Keratinocyte (primary cell): ENCODE measurements around the gene SATB1. TPM values are rescaled to one million over a fixed set of nuclear protein-coding genes. Genes with fewer than 3 reads are reported as not detected.
A peak's percentile ranks its signal among the peaks of the same experiment; 100 is the strongest.

ENCODE experiments used
- DNase-seq: peaks from one replicate; pipeline ENCODE4 v3.0.0-alpha.2; 2011; ENCODE audit warnings: low read depth, missing footprints, low spot score
- FAIRE-seq: peaks from 2 replicates; lab custom pipeline; 2011; peaks lifted over from hg19 to GRCh38; lab: Jason Lieb, UNC
- H2AFZ ChIP-seq: 2 replicates; pipeline ENCODE4 v1.6.0; 2012; ENCODE audit warnings: low read length, control low read depth, inconsistent platforms; ENCODE audit not compliant: control insufficient read depth
- H3K27ac ChIP-seq: 2 replicates; pipeline ENCODE4 v1.5.1; 2011; ENCODE audit warnings: low read length; ENCODE audit not compliant: control insufficient read depth, insufficient read depth
- H3K27me3 ChIP-seq: 3 replicates; pipeline ENCODE4 v1.6.0; 2011; ENCODE audit warnings: low read length; ENCODE audit not compliant: control insufficient read depth, insufficient read depth; ENCODE audit errors: extremely low read depth
- H3K36me3 ChIP-seq, 2 experiments: 2 replicates in 1 of 2; 3 replicates in 1 of 2; pipeline ENCODE4 v1.5.1; 2011; ENCODE audit warnings: low read length in 2 of 2, mild to moderate bottlenecking in 1 of 2; ENCODE audit not compliant: control insufficient read depth in 2 of 2, insufficient read depth in 2 of 2; ENCODE audit errors: extremely low read depth in 1 of 2
- H3K4me1 ChIP-seq: 3 replicates; pipeline ENCODE4 v1.5.1; 2011; ENCODE audit warnings: low read length; ENCODE audit not compliant: control insufficient read depth, insufficient read depth; ENCODE audit errors: extremely low read depth
- H3K4me2 ChIP-seq: 3 replicates; pipeline ENCODE4 v1.6.0; 2011; ENCODE audit warnings: low read depth, low read length; ENCODE audit not compliant: control insufficient read depth, insufficient read depth; ENCODE audit errors: extremely low read depth
- H3K4me3 ChIP-seq, 3 experiments: fragments of 200-600 bp in 1 of 3; sonication (generic) in 1 of 3; 2 replicates in 2 of 3; 3 replicates in 1 of 3; pipeline ENCODE4 v1.5.1; 2011 to 2016; ENCODE audit warnings: low read length in 3 of 3, mild to moderate bottlenecking in 3 of 3, control low read depth in 2 of 3, inconsistent platforms in 1 of 3, low read depth in 1 of 3, mixed read lengths in 1 of 3, mixed run types in 1 of 3, moderate library complexity in 1 of 3; ENCODE audit not compliant: control insufficient read depth in 2 of 3, insufficient read depth in 2 of 3; ENCODE audit errors: extremely low read depth in 1 of 3
- H3K79me2 ChIP-seq: 2 replicates; pipeline ENCODE4 v1.6.0; 2012; ENCODE audit warnings: low read length; ENCODE audit not compliant: control insufficient read depth, insufficient read depth
- H3K9ac ChIP-seq: 3 replicates; pipeline ENCODE4 v1.6.0; 2011; ENCODE audit warnings: low read length; ENCODE audit not compliant: control insufficient read depth, insufficient read depth; ENCODE audit errors: extremely low read depth
- H3K9me1 ChIP-seq: 3 replicates; pipeline ENCODE4 v1.6.0; 2011; ENCODE audit warnings: low read length; ENCODE audit not compliant: control insufficient read depth, insufficient read depth; ENCODE audit errors: extremely low read depth
- H3K9me3 ChIP-seq: 2 replicates; pipeline ENCODE4 v1.5.1; 2012; ENCODE audit warnings: low read depth, low read length; ENCODE audit not compliant: control insufficient read depth
- H4K20me1 ChIP-seq: 3 replicates; pipeline ENCODE4 v1.6.0; 2011; ENCODE audit warnings: low read length; ENCODE audit not compliant: control insufficient read depth, insufficient read depth; ENCODE audit errors: extremely low read depth
- CTCF ChIP-seq, 3 experiments: IDR thresholded peaks in 1 of 3; conservative IDR thresholded peaks in 1 of 3; optimal IDR thresholded peaks in 1 of 3; 2 replicates in 2 of 3; 3 replicates in 1 of 3; pipeline versions ENCODE3 to v1.5.1; 2011; ENCODE audit warnings: low read length in 3 of 3, mild to moderate bottlenecking in 3 of 3, moderate library complexity in 2 of 3, control low read depth in 1 of 3, inconsistent platforms in 1 of 3; ENCODE audit not compliant: insufficient read depth in 2 of 3; ENCODE audit errors: extremely low read depth in 1 of 3
- EZH2 ChIP-seq: IDR thresholded peaks from one replicate; pipeline ENCODE4 v1.6.1; 2012; ENCODE audit warnings: inconsistent platforms, mild to moderate bottlenecking, low read length, moderate library complexity
- dilution Hi-C: fragments of 300-500 bp; cut with MboI; formaldehyde crosslinking; loops from one replicate; pipeline ENCODE4 v1.7.0; 2020; ENCODE audit warnings: low sequenced_read_pairs; ENCODE audit not compliant: extremely low pct_ligation_motif_present
- polyA plus RNA-seq, 5 experiments: library from polyadenylated mRNA; depleted of rRNA in 3 of 5; stranded (reverse) in 3 of 5; stranded (forward) in 1 of 5; unstranded in 1 of 5; fragments of >200 nt; gene quantifications; 1 replicate in 1 of 5; 2 replicates in 3 of 5; 3 replicates in 1 of 5; pipeline versions ENCODE4 v1.2.1 to v1.2.3, GENCODE V29; 2011 to 2012; ENCODE audit warnings: missing spikeins in 2 of 5, low read depth in 1 of 5, low replicate concordance in 1 of 5

SATB1 gene
- polyA plus RNA-seq, 1 donor (not counting 4 experiments of a cell fraction or from before 2014, with no cell fraction given), result 7.8 TPM

- Histone ChIP-seq H3K36me3 (no peaks in the 10 kb centered on the region), H4K20me1 (no peaks in the 10 kb centered on the region), H3K27ac (no peak overlapping the region), H3K4me3 (no peak overlapping the region), H3K4me1 (no peaks in the 10 kb centered on the region), H3K4me2 (no peak overlapping the region), H3K9ac (no peak overlapping the region), H3K9me3 (no peaks in the 10 kb centered on the region), H3K27me3 (no peaks in the 10 kb centered on the region), H3K9me1 (no peaks in the 10 kb centered on the region), H3K79me2 (no peaks in the 10 kb centered on the region), H2AFZ (no peak overlapping the region)
- TF ChIP-seq CTCF (optimal IDR thresholded peaks at IDR 0.05 in 1 of 3, IDR thresholded peaks at IDR 0.05 in 1 of 3, conservative IDR thresholded peaks at IDR 0.05 in 1 of 3; ENCODE audit: extremely low read depth in 1 of 3, insufficient read depth in 2 of 3, low read length in 3 of 3), result peak in 2 of 3 experiments; percentile 51 to 60
- TF ChIP-seq EZH2, result no peak
- FAIRE-seq, result no peak
- DNase-seq, result no peak
- dilution Hi-C loops, result no loop called here
Measured at GRCh38 chr3:18389108-18389733, 35.9 kb downstream of the SATB1 start.

GRCh38 chr3:18386274-18386890, 38.8 kb downstream of the SATB1 start:
- Histone ChIP-seq H3K27me3 (no peaks in the 10 kb centered on the region), H3K4me1 (no peaks in the 10 kb centered on the region), H4K20me1 (no peaks in the 10 kb centered on the region), H3K9me1 (no peaks in the 10 kb centered on the region), H3K27ac (no peak overlapping the region), H2AFZ (no peak overlapping the region), H3K4me3 (no peak overlapping the region), H3K4me2 (no peak overlapping the region), H3K36me3 (no peaks in the 10 kb centered on the region), H3K9me3 (no peaks in the 10 kb centered on the region), H3K79me2 (no peaks in the 10 kb centered on the region), H3K9ac (no peak overlapping the region)
- TF ChIP-seq CTCF (optimal IDR thresholded peaks at IDR 0.05 in 1 of 3, IDR thresholded peaks at IDR 0.05 in 1 of 3, conservative IDR thresholded peaks at IDR 0.05 in 1 of 3; ENCODE audit: extremely low read depth in 1 of 3, insufficient read depth in 2 of 3, low read length in 3 of 3) (no peak), EZH2 (no peak)
- dilution Hi-C loops, result no loop called here
- DNase-seq (no peak), FAIRE-seq (no peak)
